ENCODE results near the gene SRPRB.

SRPRB gene

DNA sequence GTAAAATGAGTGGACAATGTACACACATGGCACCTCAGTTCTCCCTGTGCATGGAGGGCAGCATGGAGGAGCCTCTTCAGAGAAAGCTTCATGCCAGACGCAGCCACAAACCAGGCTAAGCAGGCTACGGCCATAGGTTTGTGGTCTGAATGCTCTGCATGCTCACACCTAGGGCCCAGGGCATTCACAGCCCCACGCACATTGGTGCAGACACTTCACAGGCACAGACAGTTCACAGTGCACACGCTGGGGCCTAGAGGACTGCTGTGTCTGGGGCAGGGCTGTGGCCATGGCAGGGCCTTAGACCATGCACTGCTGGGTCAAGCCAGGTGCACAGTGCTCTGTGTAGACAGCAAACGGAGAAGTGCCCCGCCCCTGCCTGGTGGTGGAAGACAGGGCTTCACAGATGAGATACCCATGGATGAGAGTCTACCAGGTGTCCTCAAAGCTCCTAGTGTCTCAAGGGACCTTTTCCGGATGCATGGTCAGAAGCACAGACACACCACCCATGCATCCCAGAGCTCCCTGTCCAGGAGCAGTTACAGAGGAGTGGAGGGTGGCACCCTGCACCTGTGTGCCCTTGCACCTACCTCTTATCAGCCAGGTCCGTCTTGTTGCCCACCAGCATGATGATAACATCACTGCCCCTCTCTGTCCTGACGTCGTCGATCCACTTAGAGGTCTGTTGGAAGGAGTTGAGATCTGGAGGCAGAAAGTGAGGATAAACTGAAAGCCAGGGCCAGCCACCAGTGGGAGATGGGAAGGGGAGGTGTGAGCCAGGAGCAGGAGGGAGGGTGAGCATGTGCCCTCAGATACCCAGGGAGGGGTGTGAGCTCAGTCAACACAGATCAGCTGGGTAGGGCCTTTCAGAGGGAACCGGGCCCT is 33.5 kb downstream of the SRPRB start:
- H3K9me3 Mint-ChIP-seq, result no peaks in the 10 kb centered on the region
- H3K4me3 Mint-ChIP-seq, result no peak overlapping the region
- no peaks in the 10 kb centered on the region for H3K4me1 Mint-ChIP-seq
- H3K36me3 Mint-ChIP-seq (ENCODE audit: low read depth), result no peaks in the 10 kb centered on the region
- no peak overlapping the region for H3K27ac Mint-ChIP-seq
- no peak for TF ChIP-seq CTCF (IDR thresholded peaks at IDR 0.05; ENCODE audit: unreplicated experiment in 3 of 3)
- H3K27me3 Mint-ChIP-seq (ENCODE audit: low read depth), result no peaks in the 10 kb centered on the region

- H3K27ac Mint-ChIP-seq, result no peak overlapping the region
- H3K4me3 Mint-ChIP-seq, result no peak overlapping the region
- H3K4me1 Mint-ChIP-seq, result no peaks in the 10 kb centered on the region
- no peaks in the 10 kb centered on the region for H3K27me3 Mint-ChIP-seq (ENCODE audit: low read depth)
- H3K36me3 Mint-ChIP-seq (ENCODE audit: low read depth), result no peaks in the 10 kb centered on the region
- no peak for TF ChIP-seq CTCF (IDR thresholded peaks at IDR 0.05; ENCODE audit: unreplicated experiment in 3 of 3)
- H3K9me3 Mint-ChIP-seq, result no peaks in the 10 kb centered on the region
Observed at GRCh38 chr3:133840055-133840737, 34.6 kb downstream of the SRPRB start.

DNA sequence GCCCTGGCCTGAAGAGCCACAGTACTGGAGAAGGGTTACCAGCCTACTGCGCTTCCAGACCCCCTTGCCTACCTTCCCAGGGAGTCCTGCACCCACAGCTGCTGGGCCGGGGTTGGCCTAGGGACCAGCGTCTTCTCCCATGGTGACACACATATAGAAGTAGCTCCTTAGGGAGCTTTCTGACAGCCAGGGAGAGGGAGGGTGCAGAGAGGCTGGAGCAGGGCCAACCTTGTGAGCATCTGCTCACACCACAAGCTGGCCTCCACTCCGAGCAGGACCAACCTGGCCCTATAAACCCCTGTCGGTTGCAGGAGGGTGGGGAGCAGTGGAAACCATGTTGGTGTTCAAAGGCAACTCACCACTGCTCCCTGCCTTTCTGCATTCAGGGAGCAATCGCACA is 35.2 kb downstream of the SRPRB start:
- no peak for TF ChIP-seq CTCF (IDR thresholded peaks at IDR 0.05; ENCODE audit: unreplicated experiment in 3 of 3)
- H3K4me1 Mint-ChIP-seq, result no peaks in the 10 kb centered on the region
- no peaks in the 10 kb centered on the region for H3K27me3 Mint-ChIP-seq (ENCODE audit: low read depth)
- H3K27ac Mint-ChIP-seq, result no peak overlapping the region
- H3K36me3 Mint-ChIP-seq (ENCODE audit: low read depth), result peaks cover 3% of the 10 kb centered on the region
- no peak overlapping the region for H3K4me3 Mint-ChIP-seq
- no peaks in the 10 kb centered on the region for H3K9me3 Mint-ChIP-seq

DNA sequence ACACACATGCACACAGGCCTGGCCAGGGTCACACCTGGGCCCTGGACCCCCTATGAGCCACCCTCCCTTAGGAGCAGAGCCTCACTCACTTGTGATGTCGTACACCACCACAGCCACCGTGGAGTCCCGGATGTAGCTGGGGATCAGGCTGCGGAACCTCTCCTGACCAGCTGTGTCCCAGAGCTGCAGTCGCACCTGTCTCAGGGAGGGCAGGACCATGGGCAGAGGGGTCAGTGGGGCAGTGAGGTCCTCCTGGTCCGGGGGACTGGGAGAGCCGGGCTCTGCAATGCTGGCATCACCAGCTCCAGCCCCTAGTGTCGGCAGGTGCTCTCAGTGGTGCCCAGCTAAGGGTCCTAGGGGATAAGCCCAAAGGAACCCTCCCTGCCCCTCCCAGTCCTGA is 35.6 kb downstream of the SRPRB start:
- H3K27ac Mint-ChIP-seq, result no peak overlapping the region
- H3K27me3 Mint-ChIP-seq (ENCODE audit: low read depth), result no peaks in the 10 kb centered on the region
- H3K4me3 Mint-ChIP-seq, result no peak overlapping the region
- TF ChIP-seq CTCF (IDR thresholded peaks at IDR 0.05; ENCODE audit: unreplicated experiment in 3 of 3), result no peak
- H3K36me3 Mint-ChIP-seq (ENCODE audit: low read depth), result peaks cover 3% of the 10 kb centered on the region
- H3K9me3 Mint-ChIP-seq, result no peaks in the 10 kb centered on the region
- no peaks in the 10 kb centered on the region for H3K4me1 Mint-ChIP-seq

- no peaks in the 10 kb centered on the region for H3K9me3 Mint-ChIP-seq
- no peaks in the 10 kb centered on the region for H3K4me1 Mint-ChIP-seq
- no peak overlapping the region for H3K27ac Mint-ChIP-seq
- no peak overlapping the region for H3K4me3 Mint-ChIP-seq
- H3K27me3 Mint-ChIP-seq (ENCODE audit: low read depth), result no peaks in the 10 kb centered on the region
- TF ChIP-seq CTCF (IDR thresholded peaks at IDR 0.05; ENCODE audit: unreplicated experiment in 3 of 3), result no peak
- H3K36me3 Mint-ChIP-seq (ENCODE audit: low read depth), result peaks cover 3% of the 10 kb centered on the region
Observed at GRCh38 chr3:133842158-133842557, 36.5 kb downstream of the SRPRB start.

All from nephron (organoid).